ENCODE data around the gene RPL18. TPM values are rescaled to one million over a fixed set of nuclear protein-coding genes. Genes with fewer than 3 reads are reported as not detected.

The RPL18 gene
- total RNA-seq, 1 experiment from 2014 or later, result 1,978 TPM

DNA sequence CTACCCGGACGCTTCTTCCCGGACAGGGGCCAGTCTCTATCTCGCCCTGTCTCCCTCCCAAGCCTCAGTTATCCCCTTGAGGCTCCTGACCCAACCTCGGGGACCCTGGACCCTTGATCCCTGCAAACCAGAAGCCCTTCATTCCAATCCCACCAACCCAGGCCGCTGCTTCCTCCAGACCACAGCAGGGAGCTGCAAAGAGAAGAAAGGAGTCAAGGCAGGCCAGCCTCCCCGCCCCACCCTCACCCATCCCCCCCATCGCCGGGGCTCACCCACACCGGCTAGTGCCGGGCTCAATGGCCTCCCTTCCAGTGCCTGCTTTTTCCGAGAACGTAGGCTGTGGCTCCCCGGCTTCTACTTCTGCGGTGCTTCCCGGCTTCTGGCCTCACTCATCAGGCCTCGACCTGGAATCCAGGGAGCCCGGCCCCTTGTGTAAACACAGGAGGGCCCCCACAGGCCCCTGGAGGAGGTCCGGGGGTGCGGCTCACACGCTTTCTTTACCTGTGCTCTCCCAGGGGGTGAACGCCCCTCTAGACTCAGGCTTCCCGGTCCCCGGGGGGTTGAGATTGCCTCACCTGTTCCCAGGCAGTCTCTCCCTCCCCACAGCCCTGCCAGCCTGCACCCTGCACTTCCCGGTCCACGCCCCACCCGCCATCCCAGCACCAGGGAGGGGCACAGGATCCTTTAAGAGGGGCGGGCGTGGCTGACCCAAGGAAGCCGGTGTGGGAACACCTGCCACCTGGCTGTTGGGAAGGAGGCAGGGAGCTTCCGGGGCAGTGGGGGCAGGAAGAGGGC lies 4.3 kb downstream of the RPL18 start, which contains the start of gene FAM83E:
TSS of gene FAM83E (minus strand) at position 641 of the 795 bp plus-strand sequence. CDS start 1,704 bp downstream, outside the sequence.
- DNase-seq (ENCODE audit: low spot score), result no peak

DNA sequence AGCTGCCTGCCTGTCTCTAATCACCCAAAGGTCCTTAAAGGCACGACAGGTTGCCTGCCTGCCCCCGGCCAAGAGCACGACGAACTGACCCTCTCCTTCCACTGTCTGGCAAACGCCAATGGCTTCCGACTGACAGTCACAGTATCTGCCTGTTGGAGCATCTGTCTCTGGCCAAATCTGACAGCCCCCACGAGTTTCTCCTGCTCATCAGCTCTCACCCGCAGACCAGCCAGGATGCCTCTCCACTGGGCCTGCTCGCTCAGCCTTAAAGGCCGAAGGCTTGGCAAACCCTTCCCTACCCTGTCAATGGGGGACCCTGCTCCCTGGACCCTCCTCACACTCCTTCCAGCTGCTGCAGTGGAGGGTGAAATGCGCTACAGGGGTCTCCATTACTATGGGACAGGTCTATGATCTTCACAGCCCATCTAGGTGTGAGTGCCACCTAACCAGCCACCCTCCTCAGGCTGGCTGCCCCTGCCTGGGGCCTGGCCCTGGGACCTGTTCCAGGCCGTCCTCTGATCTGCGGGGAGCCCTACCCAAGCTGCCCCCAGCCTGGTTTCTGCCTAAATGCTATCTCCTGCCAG lies 5.0 kb downstream of the RPL18 start:
- DNase-seq (ENCODE audit: low spot score), result no peak

DNA sequence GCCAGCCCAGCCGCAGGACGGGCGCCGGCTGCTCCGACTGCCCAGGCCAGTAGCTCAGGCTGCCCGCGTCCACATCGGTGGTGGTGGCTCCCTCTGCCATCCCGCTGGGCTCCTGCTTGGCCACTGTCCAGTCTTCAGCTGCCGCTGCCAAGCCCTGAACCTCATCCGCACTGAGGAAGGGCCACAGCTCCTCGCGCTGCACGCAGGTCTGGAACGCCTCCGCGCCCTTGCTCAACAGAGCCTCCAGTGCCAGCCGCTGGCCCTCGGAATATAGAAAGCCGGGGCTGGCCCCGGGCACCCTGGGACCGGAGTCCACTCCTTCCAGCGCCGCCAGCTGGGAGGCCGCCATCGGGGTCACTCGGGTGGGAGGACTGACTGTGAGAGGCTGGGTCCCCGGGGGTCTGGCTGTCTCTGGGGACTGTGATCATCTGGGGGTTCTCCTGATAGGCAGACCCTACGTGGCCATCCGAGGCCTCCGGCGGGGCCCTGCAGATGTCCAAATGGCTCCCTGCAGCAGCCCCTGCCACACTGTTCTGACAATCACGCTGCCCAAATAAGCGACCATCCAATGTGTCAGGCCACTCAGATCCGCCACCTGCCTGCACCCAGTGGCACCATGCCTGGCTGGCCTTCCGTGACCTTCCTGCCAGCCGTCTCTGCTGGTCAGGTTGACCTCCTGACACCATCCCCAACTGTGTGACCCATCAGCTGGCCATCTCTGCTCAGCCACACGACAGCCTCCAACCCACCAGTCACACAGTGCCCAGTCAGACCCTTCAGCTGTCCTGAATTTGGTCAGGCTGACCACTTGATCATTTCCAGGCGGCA lies 5.7 kb downstream of the RPL18 start:
- no peak for DNase-seq (ENCODE audit: low spot score)

DNA sequence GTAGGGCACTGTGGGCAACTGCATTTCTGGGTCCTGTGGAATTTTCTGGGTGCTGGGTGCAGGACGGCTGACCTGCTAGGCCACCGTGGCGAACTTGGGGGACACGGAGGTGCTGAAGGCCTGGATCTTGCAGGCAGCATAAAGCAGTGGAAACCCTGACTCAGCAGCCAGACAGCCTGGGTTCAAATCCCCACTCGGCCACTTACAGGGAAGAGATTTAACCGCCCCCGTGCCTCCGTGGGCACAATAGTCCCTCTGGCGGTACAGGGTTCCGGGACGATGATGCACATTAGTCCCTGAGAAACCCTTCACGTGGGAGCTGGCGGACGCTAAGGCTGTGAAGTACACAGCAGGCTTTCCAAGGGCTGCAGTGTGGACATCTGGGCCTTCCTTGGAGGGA lies 7.1 kb downstream of the RPL18 start:
- DNase-seq (ENCODE audit: low spot score), result no peak

DNA sequence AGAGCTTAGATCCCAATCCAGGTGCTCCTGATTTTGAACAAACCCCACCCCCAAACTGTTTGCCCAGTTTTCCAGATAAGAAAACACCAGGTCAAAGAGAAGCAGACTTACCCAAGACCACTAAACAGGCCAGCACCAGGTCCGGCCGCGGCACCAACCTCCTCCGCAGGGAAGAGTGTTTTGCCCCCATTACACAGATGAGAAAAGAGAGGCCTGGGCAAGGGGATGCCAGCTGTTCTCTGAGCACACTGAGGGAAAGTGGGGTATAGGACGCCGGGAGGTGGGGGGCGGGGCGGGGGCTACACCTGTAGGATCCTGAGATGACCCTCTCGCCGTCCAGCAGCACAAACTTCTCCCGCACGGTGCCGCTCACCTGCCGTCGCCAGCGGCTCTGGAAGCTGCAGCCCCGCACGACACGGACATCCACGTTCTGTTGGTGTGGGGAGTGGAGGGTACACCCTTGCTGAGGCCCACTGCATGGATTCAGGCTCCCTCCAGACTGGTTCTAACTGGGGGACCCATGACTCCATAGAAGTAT lies 9.3 kb downstream of the RPL18 start:
- DNase-seq (ENCODE audit: low spot score), result no peak

DNA sequence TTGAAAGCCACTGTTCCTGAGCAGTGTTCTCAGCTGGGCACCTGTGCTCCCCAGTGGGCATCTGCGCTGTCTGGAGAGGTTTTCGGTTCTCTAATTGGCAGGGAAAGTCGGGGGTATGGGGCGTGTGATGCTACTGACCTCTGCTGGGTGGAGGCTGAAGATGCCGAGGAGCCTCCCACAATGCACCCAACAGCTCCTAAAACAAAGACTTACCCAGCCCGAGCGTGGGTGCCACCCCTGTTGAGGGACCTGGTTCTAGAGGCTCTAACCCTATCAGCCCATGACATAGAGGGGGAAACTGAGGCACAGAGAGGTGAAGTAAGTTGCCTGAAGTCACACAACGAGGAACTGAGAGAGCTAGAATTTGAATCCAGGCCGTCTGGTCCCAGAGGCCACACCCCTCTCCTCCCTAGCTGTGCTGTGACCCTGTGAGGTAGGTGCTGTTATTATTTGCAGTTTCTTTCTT lies 10.1 kb downstream of the RPL18 start:
- DNase-seq (ENCODE audit: low spot score), result no peak

DNA sequence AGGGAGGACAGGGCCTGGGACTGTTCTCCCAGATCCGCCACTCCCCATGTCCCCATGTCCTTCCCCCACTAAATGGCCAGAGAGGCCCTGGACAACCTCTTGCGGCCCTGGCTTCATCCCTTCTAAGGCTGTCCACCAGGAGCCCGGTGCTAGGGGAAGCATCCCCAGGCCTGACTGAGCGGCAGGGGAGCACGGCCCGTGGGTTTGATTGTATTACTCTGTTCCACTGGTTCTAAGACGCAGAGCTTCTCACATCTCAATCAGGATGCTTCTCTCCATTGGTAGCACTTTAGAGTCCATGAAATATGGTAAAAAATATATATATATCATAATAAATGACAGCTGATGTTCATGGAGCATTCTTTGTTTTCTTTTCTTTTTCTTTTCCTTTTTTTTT lies 11.6 kb downstream of the RPL18 start:
- no peak for DNase-seq (ENCODE audit: low spot score)

DNA sequence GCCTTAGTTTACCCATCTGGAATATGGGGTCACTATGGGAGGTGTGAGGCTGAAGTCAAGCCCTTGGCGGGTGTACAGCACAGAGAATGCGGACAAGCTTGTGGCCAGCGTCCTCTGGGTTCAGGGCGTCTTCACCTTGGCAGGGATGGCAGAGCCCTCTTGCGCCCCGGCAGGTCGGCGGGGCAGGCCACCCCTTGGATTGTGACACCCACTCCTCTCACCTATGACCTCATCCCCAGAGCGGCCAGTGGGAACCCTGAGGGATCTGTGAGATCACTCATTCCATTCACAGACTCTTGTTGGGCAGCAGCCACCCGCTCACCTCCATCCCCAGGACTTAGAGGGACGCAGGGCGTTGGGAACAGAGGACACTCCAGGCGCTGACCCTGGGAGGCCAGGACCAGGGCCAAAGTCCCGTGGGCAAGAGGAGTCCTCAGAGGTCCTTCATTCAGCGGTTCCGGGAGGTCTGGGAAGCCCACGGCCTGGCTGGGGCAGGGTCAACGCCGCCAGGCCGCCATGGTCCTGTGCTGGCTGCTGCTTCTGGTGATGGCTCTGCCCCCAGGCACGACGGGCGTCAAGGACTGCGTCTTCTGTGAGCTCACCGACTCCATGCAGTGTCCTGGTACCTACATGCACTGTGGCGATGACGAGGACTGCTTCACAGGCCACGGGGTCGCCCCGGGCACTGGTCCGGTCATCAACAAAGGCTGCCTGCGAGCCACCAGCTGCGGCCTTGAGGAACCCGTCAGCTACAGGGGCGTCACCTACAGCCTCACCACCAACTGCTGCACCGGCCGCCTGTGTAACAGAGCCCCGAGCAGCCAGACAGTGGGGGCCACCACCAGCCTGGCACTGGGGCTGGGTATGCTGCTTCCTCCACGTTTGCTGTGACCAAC lies 12.3 kb downstream of the RPL18 start, which contains the start of gene SPACA4:
TSS of gene SPACA4 (plus strand) at position 280 of the 896 bp plus-strand sequence. CDS start at position 517, 237 bp downstream.
- no peak for DNase-seq (ENCODE audit: low spot score)

DNA sequence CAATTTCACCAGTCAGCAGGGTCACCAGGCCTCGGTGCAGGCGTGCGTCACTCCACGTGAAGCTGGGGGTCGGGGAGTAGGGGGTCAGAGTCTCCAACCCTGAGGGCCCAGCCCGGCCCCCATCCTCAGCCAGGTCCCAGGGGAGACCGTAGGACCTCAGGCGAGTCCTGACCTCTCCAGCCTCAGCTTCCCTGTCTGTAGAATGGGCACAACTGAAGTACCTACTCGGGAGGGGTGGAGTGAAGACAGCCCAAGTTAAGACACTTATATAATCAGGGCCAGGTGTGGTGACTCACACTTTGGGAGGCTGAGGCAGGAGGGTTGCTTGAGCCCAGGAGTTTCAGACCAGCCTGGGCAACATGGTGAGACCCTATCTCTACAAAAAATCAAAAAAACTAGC lies 15.1 kb downstream of the RPL18 start:
- DNase-seq (ENCODE audit: low spot score), result no peak

DNA sequence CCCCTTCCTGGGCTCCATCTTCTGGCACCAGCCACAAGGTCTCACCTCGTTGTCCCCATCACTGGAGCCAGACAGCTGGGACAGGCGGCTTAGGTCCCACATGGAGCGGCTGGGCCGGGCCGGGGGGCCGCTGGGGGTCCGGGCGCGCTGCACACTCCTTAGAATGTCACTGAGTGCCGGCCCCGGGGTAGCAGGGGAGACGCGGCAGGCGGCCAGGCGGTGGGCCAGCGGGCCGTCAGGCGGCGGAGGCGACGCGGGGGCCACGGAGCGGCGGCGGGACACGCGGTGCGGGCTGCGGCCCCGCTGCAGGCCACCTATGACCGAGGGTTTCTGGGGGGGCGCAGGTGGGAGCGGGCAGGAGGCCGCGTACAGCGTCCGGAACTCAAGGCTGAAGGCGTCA lies 15.5 kb downstream of the RPL18 start:
- no peak for DNase-seq (ENCODE audit: low spot score)

DNA sequence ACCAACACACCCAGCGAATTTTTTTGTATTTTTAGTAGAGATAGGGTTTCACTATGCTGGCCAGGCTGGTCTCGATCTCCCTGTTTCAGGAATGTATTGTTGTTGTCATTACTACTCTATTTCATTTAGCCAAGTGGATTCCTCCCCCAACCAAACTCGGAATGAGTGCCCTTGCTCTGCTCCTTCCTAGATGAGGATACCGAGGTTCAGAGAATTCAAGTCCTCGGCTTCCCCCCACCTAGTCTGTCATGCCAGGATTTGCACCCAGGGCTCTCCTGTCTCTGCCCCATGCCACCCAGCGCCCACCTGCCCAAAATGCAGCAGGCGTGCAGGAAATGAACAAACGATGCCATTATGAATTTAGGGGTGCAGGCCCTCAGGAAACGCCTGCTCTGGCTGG lies 16.0 kb downstream of the RPL18 start:
- DNase-seq (ENCODE audit: low spot score), result no peak

DNA sequence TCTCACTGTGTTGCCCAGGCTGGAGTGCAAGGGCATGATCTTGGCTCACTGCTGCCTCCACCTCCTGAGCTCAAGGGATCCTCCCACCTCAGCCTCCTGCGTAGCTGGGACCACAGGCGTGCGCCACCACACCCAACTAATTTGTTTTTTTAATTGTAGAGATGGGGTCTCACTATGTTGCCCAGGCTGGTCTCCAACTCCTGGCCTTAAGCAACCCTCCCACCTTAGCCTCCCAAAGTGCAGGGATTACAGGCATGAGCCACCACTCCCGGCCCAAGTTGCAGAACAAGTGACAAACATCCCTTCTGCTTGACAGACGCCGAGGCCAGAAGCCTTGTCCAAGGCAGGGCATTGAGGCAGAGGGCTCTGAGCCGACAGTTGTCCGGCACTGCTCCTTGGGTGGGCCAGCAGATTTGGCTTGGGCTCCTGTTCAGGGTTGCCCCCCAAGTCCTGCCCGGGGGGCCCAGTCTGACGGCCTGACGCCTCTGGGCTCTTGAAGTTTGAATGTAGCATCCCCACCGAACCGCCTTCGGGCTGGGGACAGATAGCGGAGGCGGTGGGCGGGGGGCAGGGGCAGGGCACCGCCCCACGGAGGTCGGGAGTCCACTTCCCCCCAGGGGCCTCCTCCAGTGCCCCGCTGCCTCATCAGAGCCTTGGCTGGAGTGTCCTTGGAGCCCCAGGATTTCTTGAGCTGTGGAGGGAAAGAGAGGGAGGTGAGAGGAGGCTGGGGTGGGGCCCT lies 18.1 kb downstream of the RPL18 start:
- DNase-seq (ENCODE audit: low spot score), result no peak

DNA sequence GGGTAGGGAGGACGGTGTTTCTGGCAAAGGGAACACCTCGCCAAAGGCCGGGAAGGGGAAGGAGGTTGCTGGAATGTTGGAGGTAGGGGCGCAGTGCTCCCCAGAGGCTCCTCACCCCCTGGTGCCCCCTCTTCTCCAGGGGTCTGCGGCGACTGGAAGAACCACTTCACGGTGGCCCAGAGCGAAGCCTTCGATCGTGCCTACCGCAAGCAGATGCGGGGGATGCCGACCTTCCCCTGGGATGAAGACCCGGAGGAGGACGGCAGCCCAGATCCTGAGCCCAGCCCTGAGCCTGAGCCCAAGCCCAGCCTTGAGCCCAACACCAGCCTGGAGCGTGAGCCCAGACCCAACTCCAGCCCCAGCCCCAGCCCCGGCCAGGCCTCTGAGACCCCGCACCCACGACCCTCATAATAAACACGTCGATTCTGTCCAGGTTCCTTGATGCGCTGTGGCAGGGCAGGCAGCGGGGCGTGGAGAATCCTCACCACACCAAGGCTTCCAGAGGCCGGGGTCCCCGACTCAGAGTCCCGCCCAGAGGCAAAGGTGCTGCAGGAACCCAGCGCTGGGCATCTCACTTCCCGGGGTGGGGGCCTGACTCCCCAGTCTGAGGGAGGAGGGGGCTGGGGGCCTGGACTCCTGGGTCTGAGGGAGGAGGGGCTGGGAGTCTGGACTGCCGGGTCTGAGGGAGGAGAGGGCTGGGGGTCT lies 19.8 kb downstream of the RPL18 start:
- no peak for DNase-seq (ENCODE audit: low spot score)

DNA sequence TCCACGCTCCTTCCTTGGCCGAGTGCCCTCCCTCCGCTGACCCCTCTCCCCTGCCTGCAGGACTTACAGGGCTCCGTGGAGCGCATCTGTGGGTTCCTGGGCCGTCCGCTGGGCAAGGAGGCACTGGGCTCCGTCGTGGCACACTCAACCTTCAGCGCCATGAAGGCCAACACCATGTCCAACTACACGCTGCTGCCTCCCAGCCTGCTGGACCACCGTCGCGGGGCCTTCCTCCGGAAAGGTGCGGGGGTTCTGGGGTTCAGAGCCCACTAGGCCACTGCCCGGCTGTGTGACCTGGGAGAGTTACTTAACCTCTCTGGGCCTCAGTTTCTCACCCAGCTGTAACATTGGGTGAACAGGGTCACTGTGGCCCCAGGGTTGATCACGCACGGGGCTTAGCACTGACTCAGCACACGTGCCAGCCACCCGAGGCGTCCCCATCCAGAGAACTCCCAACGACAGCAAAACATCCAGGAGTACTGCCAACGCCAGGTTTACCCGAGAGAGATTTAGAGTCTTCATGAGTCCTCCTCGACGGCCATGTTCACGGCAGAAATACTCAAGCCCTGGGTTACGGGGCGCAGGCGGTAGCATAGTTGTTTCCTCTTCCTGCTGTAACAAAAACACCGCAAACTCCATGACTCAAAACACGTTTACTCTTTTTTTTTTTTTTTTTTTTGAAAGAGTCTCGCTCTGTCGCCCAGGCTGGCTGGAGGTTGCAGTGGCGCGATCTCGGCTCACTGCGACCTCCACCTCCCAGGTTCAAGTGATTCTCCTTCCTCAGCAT lies 22.1 kb downstream of the RPL18 start:
- DNase-seq (ENCODE audit: low spot score), result no peak

DNA sequence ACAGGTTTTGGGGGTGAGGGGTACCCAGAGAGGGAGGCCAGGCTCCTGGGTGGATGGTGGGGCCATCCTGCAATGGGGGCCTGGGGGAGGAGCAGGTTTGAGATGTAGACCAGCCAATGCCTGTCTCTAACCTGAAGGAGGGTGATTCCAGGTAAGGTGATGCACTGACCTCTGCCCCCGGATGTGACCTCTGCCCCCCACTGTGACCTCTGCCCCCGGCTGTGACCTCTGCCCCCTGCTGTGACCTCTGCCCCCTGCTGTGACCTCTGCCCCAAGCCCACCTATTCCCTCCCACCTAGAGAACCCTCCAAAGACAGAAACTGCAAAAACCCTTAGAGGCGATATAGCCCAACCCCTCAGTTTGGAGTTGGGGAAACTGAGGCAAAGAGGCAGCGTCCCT lies 22.7 kb downstream of the RPL18 start:
- no peak for DNase-seq (ENCODE audit: low spot score)

DNA sequence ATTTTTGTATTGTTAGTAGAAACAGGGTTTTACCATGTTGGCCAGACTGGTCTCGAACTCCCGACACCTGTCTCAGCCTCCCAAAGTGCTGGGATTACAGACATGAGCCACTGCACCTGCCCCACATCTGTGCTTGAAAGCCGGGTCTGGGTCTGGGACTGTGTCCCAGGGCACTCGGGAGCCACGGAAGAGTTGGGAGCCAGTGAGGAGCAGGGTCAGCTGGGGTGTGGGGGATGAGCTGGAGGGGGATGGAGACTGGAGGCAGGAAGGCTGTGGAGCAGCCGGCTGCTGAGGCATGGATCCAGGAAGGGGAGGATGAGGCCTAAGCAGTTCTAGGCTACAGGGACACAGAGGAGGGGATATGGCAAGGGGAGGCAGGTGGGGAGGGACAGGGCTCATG lies 23.1 kb downstream of the RPL18 start:
- DNase-seq (ENCODE audit: low spot score), result no peak

DNA sequence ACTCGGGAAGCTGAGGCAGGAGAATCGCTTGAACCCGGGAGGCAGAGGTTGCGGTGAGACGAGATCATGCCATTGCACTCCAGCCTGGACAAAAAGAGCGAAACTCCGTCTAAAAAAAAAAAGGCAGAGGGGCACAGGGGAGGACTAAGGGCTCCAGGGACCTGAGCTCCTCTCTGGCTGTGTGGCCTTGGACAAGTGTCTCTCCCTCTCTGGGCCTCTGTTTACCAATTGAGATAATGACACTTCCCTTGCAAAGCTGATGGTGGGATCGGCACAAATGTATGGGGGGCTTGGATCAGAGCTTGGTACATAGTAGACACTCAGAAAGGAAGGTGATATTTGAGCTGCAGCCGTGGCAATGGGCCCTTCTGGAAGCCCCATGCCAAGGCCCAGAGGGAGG lies 23.8 kb downstream of the RPL18 start:
- DNase-seq (ENCODE audit: low spot score), result no peak

DNA sequence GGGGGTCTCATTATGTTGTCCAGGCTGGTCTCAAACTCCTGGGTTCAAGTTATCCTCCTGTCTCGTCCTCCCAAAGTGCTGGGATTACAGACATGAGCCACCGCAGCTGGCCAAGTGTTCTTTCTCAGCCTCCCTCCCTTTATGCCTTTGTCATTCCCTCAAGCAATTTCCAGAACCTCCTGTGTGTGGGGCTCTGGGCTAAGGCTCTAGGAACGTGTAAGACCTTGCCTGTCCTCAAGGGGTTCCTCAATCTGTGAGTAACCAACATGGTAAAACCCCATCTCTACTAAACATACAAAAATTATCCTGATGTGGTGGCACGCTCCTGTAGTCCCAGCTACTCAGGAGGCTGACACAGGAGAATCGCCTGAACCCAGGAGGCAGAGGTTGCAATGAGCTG lies 28.0 kb downstream of the RPL18 start:
- DNase-seq (ENCODE audit: low spot score), result no peak

Data from H4 (cell line).